ENCODE data around the gene AMMECR1L. TPM values are rescaled to one million over a fixed set of nuclear protein-coding genes. Genes with fewer than 3 reads are reported as not detected.

The AMMECR1L gene
- total RNA-seq, 1 experiment from 2014 or later, result 20.3 TPM

DNA sequence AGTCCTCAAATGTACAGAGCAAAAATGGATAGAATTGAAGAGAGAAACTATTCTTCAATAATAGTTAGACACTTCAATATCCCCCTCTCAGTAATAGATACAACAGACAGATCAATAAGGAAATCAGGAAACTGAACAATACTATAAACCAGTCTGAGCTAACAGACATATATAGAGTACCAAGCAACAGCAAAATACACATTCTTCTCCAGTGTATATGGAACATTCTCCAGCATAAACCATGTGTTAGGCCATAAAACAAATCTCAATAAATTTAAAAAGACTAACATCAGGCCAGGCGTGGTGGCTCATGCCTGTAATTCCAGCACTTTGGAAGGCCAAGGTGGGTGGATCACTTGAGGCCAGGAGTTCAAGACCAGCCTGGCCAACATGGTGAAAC, 43.7 kb upstream of the AMMECR1L start:
- intact Hi-C loops (cut with micrococcal nuclease; ENCODE audit: unreplicated experiment), result no loop called here
- Histone ChIP-seq H3K27me3 (ENCODE audit: insufficient read depth, low read depth) (no peaks in the 10 kb centered on the region), H3K4me1 (replicated peaks; ENCODE audit: insufficient read depth) (peaks cover 11% of the 10 kb centered on the region), H3K9me3 (ENCODE audit: insufficient read depth, low read depth) (no peaks in the 10 kb centered on the region), H4K20me1 (ENCODE audit: insufficient read depth) (no peaks in the 10 kb centered on the region), H2AFZ (no peak overlapping the region), H3K9me2 (ENCODE audit: insufficient read depth) (no peaks in the 10 kb centered on the region; the same call in 1 of the 2 replicates), H3K4me2 (no peak overlapping the region), H3F3A (ENCODE audit: insufficient read depth, low read depth) (peaks cover 10% of the 10 kb centered on the region), H3K27ac (no peak overlapping the region), H3K79me2 (ENCODE audit: low read depth) (no peaks in the 10 kb centered on the region), H3K36me3 (ENCODE audit: low read depth) (no peaks in the 10 kb centered on the region), H3K4me3 (no peak overlapping the region)
- TF ChIP-seq EZH2 (IDR thresholded peaks at IDR 0.05; ENCODE audit: low read depth), result no peak
- TF ChIP-seq, protein P1, sequence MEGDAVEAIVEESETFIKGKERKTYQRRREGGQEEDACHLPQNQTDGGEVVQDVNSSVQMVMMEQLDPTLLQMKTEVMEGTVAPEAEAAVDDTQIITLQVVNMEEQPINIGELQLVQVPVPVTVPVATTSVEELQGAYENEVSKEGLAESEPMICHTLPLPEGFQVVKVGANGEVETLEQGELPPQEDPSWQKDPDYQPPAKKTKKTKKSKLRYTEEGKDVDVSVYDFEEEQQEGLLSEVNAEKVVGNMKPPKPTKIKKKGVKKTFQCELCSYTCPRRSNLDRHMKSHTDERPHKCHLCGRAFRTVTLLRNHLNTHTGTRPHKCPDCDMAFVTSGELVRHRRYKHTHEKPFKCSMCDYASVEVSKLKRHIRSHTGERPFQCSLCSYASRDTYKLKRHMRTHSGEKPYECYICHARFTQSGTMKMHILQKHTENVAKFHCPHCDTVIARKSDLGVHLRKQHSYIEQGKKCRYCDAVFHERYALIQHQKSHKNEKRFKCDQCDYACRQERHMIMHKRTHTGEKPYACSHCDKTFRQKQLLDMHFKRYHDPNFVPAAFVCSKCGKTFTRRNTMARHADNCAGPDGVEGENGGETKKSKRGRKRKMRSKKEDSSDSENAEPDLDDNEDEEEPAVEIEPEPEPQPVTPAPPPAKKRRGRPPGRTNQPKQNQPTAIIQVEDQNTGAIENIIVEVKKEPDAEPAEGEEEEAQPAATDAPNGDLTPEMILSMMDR (conservative IDR thresholded peaks at IDR 0.05), result no peak
- no peak for DNase-seq
- ChIA-PET POLR2A (ENCODE audit: unreplicated experiment) (no interaction called here), CTCF (no interaction called here)
- BruUV-seq (replicated peaks), result no TSS peak

- Histone ChIP-seq H3K79me2 (ENCODE audit: low read depth) (no peaks in the 10 kb centered on the region), H3K9me2 (ENCODE audit: insufficient read depth) (no peaks in the 10 kb centered on the region; the same call in 1 of the 2 replicates), H3K27me3 (ENCODE audit: insufficient read depth, low read depth) (no peaks in the 10 kb centered on the region), H3F3A (ENCODE audit: insufficient read depth, low read depth) (peaks cover 8% of the 10 kb centered on the region), H3K9me3 (ENCODE audit: insufficient read depth, low read depth) (no peaks in the 10 kb centered on the region), H3K36me3 (ENCODE audit: low read depth) (no peaks in the 10 kb centered on the region), H3K4me3 (no peak overlapping the region), H2AFZ (no peak overlapping the region), H3K4me2 (no peak overlapping the region), H3K4me1 (replicated peaks; ENCODE audit: insufficient read depth) (peaks cover 6% of the 10 kb centered on the region), H3K27ac (no peak overlapping the region), H4K20me1 (ENCODE audit: insufficient read depth) (no peaks in the 10 kb centered on the region)
- intact Hi-C loops (cut with micrococcal nuclease; ENCODE audit: unreplicated experiment), result no loop called here
- no TSS peak for BruUV-seq (replicated peaks)
- TF ChIP-seq EZH2 (IDR thresholded peaks at IDR 0.05; ENCODE audit: low read depth), result no peak
- TF ChIP-seq, protein P1 (conservative IDR thresholded peaks at IDR 0.05), result no peak
- ChIA-PET POLR2A (ENCODE audit: unreplicated experiment) (no interaction called here), CTCF (no interaction called here)
- DNase-seq, result no peak
Measured at GRCh38 chr2:127927384-127927783, 41.6 kb upstream of the AMMECR1L start.

DNA sequence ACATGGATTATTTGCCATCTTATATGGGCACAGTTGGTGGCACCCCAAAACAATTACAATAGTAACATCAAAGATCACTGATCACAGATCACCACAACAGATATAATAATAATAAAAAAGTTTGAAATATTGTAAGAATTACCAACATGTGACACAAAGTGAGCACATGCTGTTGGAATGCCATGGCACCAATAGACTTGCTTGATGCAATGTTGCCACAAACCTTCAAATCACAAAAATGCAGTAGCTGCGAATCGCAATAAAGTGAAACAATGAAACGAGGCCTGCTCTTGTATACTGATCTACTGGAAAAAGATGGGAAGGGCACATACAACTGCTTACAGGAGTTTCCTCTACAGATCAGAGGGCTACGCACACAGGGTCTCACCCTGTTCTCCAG, 32.2 kb upstream of the AMMECR1L start:
- Histone ChIP-seq H2AFZ (no peak overlapping the region), H3K27me3 (ENCODE audit: insufficient read depth, low read depth) (no peaks in the 10 kb centered on the region), H4K20me1 (ENCODE audit: insufficient read depth) (no peaks in the 10 kb centered on the region), H3K9me2 (ENCODE audit: insufficient read depth) (no peaks in the 10 kb centered on the region), H3K36me3 (ENCODE audit: low read depth) (no peaks in the 10 kb centered on the region), H3K4me3 (no peak overlapping the region), H3F3A (ENCODE audit: insufficient read depth, low read depth) (peaks cover 8% of the 10 kb centered on the region; the same call in 1 of the 2 replicates), H3K27ac (no peak overlapping the region), H3K4me1 (replicated peaks; ENCODE audit: insufficient read depth) (peaks cover 10% of the 10 kb centered on the region), H3K9me3 (ENCODE audit: insufficient read depth, low read depth) (no peaks in the 10 kb centered on the region), H3K79me2 (ENCODE audit: low read depth) (no peaks in the 10 kb centered on the region), H3K4me2 (no peak overlapping the region)
- no peak for DNase-seq
- intact Hi-C loops (cut with micrococcal nuclease; ENCODE audit: unreplicated experiment), result no loop called here
- ChIA-PET POLR2A (ENCODE audit: unreplicated experiment) (no interaction called here), CTCF (no interaction called here)
- TF ChIP-seq EZH2 (IDR thresholded peaks at IDR 0.05; ENCODE audit: low read depth), result no peak
- TF ChIP-seq, protein P1 (conservative IDR thresholded peaks at IDR 0.05), result no peak
- no TSS peak for BruUV-seq (replicated peaks)

Measured in PC-9 (cell line).